NCI-H748 treated with DMSO at 0.1 percent for 48 hours (cell line): ENCODE data around the gene TANC2.

Source experiments
- DNase-seq: peaks from one replicate; lab custom pipeline; 2025; lab: John Stamatoyannopoulos, UW

TANC2 gene

DNA sequence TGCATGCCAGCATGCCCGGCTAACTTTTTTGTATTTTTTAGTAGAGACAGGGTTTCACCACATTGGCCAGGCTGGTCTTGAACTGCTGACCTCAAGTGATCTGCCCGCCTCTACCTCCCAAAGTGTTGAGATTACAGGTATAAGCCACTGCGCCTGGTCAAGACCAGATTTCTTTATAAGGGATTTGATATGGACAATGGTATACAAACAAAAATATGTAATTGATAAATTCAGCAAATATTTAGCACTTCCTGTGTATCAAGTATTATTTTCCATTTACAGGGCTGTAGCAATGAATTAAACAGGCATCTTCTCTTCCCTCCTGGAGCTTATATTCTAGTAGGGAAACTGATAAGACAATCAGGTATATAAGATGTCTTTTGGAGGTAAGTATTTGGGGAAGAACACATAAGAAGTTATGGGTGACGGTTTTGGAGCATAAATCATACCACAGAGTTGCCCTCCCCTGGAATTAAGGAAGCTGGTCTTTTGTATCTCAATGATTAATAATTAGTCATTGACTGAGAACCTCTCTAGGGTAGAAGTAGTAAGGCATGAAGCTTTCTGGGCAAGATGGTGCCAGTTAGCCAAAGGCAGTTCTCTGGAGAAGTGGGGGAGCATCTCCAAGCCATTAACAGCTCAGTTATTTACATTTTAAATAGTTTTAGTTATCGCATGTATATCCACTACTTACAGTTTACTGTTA is 35.8 kb downstream of the TANC2 start:
- DNase-seq: no peak

DNA sequence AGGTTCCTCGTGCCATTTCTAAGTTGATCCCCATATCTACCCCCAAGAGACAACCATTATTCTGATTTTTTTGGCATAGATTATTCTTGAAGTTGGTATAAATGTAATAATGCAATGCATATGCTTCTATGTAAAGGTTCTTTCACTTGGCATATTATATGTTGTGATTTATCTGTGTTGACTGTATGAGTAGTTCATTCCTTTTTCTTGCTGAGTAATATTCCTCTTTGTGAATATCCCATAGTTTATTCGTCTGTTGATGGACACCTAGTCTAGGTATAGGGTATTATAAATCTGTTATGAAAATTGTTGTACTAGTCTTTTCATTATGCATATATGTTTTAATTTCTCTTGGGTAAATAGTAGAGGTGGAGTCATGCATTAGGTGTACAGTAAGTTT is 36.6 kb downstream of the TANC2 start:
- no peak for DNase-seq

DNA sequence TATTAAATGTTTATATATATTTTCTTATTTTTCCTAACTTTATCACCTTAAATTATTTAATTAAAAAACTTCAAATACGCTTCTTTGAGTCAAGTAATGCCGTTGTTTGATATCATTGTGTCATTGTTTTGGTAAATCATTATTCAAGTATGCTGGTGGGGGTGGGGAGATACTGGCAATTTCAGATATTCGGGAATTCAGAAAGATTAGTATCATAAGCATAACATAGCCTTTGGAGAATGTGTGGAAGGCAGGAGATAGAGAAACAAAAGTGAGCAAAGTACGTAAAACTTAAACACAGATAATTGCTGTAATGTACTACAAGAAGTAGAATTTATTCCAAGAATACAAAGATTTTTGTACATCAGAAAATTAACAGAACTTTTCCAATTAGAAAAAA is 49.8 kb downstream of the TANC2 start:
- DNase-seq: no peak
